ENCODE measurements around the gene ZNF566.
A peak's percentile ranks its signal among the peaks of the same experiment; 100 is the strongest.
"Not testable (repeated sequence)": the region's sequence is repeated elsewhere in the genome, so short reads cannot be mapped to it uniquely, and the experiment has no call there.

The ZNF566 gene

DNA sequence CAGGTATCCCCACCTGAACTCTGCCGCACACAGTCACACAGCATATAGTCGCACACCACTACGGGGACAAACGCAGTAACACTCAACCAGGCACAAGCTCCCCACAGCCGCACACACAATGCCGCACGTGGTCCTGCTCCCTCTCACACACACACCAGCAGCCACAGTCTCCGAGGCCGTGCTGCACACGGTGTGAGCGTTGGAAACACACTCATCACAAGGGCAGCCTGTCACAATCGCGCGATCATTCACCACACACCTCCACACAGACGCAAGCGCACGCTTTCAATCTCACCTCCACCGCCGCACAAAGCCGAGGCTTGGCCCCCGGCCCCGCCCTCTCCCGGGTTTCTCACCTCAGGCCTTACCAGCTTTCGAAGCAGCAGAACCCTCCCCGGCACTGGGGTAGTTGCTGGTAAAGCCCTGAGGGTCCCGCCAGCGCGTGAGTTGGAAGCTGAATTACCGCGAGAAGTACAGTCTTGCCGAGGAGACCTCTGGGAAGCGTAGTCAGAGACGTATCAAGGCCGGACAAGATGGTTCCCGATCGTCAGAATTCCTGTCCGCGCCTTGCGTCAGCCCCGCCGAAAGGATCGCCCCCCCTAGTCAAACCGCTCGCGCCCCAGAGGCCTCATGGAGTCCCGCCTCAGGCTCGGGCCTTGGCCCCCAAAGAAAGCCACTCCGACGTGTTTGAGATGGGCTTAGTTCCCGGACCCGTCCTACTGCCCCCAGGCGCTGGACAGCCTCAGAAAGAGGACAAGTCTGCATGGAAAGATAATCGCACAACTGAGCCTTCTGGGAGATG is at the start of gene ZNF566:
ZNF566 (minus strand) TSS at position 444 of the 802 bp plus-strand sequence. CDS start 13,004 bp downstream, outside the sequence.
- peak; percentile 95 for DNase-seq (ENCODE audit: low spot score)

DNA sequence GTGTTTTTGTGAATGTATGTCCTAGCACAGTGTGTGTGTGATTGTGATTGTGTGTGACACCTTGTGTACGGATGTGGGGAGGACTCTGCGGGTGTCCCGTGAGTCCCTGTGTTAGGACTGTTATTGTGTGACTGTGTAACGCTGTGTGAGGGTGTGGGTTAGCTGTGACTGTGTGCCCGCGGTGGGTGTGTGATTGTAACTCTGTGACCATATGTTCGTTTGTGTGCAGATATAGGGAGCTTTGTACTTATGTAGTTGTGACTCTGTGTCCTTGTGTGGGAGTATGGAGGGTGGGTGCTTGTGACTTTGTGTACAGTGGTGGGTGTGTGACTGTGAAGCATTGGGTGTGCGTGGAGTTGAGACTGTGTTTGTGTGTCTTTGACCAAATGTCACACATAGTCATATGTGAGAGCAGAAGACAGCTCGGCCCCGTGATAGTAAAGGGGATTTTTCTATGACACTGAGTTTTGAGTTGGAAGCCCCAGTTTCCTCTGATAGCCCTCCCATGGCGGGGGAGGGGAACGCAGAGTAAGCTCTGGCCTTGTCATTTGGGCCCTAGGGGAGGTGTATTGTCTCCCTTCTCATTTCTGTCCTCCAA is 39.7 kb upstream of the ZNF566 start:
- DNase-seq (ENCODE audit: low spot score): peak; percentile 16

DNA sequence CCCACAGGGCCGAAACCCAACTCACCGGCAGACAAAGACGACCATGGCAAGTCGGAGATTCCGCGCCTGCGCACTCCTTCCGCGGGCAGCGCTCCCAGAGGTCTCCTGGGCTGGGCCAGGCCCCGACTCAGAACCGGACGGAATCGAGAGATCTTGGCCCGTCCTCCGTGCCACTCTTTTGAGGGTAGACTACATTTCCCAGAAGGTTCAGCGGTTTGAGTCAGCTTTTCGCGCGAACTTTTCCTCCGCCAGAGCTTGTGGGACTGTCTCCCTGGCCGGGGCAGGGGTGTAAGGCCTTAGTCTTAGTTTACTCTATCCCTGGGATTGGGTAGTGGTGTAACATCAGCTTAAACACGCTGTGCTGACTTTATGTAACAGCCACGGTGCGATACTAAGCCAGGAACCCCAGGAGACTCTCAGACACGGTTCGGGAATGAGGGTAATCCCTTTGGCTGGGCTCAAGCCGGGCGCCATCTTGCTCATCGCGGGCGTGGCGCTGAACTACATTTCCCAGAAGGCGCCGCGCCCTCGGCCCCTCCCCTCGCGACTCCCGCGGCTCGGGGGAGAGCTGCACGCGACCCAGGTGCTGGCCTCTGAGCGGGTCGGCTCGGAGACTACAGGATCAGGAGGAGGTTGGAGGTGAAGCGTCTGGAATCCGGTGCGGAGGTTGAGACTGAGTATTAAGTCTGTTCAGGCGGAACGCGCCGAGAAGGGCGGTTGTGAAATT is 39.0 kb upstream of the ZNF566 start, which contains the start of gene ZNF260:
ZNF260 (minus strand) TSS at position 78 of the 727 bp plus-strand sequence. CDS start 13,033 bp downstream, outside the sequence.
- peak; percentile 94 for DNase-seq (ENCODE audit: low spot score)

DNA sequence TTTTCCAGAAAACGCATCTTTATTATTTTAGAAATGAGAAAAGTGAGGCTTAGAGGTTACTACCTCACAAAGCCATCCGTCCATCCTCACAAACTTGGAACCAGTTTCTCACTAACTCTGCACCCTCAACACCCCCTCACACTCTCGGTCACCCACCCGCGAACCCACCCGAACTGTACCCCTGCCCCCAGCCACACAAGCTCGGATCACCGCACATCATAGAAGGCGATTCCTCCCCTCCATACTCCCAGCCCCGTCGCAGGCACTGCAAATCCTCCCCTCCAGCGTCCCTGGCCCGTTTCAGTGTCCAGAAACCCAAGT is 38.5 kb upstream of the ZNF566 start:
- DNase-seq (ENCODE audit: low spot score): no peak

DNA sequence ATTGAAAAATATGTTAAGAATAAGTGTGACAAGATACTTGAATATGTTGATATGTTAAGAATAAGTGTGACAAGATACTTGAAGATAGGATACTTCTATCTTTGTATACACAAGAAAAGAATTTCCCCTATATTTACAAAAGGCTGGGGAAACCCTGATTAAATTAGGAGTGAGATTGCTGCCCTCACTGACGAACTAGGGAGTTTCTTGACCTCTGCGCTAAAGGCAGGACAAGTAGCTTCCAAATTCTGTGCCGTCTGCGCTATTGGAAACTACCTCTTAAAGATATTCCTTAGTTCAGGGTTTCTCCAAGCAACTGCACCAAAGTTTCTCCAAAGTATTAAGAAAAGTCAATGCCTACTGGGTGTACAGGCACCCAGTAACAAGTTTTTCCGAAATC is 38.0 kb upstream of the ZNF566 start:
- no peak for DNase-seq (ENCODE audit: low spot score)

DNA sequence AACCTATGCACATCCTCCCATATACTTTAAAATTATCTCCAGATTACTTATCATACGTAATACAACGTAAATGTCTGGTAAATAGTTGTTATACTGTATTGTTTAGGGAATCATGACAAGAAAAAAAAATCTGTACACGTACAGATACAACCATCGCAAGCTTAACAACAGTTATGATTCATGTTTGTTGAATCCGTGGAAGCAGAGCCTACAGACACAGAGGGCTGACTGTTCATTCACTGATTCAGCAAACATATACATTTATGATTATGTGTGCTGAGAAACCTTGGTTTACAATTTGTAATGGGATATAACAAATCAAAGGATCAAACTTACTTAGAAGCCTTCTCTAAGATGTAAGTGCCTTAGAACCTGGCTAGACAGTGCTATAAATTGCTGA is 37.2 kb upstream of the ZNF566 start:
- DNase-seq (ENCODE audit: low spot score): no peak

DNA sequence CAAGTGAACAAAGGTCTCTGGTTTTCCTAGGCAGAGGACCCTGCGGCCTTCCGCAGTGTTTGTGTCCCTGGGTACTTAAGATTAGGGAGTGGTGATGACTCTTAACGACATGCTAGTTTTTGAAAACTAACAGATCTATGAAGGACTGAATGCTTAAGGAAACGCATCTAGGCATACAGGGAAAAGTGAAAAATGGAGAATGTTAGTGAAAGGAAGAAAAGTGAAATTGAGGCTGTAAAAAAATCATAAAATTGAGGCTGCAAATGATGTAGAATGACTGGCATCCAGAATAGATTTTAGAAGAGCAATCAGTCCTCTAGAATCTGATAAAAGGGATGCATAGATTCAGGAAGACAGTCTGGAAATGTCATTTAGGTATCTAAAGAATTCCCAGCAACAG is 35.3 kb upstream of the ZNF566 start:
- no peak for DNase-seq (ENCODE audit: low spot score)

DNA sequence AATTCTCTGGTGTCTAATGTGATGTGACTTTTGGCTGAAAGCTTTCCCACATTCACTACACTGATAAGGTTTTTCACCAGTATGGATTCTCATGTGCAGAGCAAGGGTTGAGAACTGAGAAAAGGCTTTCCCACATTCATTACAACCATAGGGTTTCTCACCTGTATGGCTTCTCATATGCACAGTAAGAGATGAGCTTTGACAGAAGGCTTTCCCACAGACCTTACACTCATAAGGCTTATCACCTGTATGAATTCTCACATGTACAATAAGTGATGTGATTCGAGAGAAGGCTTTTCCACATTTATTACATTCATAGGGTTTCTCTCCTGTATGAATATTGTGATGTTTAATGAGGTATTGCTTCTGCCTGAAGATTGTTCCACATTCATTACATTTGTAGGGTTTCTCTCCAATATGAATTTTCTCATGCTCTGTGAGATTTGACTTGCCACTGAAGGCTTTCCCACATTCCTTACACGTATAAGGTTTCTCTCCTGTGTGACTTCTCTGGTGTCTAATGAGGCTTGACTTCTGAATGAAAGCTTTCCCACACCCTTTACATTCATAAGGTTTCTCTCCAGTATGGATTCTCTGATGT is 24.8 kb upstream of the ZNF566 start:
- DNase-seq (ENCODE audit: low spot score): no peak

DNA sequence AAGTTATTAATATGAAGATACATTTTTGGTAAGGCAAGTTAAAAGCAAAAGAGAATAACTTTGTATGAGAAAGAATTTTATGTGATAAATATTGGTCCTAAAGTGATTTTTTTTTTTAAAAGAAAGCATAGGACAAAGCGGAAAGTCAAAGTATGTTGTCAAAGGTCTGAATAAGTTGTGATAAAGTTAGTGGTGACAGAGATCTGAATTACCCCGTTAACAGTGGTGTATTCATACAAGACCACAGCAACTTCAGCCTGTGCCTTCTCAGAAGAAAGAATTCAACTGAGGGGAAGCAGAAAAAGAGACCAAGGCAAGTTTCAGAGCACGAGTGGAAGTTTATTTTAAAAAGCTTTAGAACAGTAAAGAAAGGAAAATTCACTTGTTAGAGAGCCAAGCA is 19.0 kb upstream of the ZNF566 start:
- no peak for DNase-seq (ENCODE audit: low spot score)

DNA sequence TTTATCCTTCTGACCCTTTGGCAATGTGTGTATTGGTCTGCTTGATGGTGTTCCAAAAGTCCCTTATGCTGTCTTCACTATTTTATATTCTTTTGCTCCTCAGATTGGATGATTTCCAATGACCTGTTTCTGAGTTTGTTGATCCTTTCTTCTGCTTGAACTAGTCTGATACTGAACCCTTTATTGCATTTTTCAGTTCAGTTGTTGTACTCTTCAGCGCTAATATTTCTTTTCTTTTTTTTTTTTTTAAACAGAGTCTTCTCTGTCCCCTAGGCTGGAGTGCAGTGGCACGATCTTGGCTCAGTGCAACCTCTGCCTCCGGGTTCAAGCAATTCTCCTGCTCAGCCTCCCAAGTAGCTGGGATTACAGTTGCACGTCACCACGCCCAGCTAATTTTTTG is 12.6 kb upstream of the ZNF566 start:
- DNase-seq (ENCODE audit: low spot score): no peak

DNA sequence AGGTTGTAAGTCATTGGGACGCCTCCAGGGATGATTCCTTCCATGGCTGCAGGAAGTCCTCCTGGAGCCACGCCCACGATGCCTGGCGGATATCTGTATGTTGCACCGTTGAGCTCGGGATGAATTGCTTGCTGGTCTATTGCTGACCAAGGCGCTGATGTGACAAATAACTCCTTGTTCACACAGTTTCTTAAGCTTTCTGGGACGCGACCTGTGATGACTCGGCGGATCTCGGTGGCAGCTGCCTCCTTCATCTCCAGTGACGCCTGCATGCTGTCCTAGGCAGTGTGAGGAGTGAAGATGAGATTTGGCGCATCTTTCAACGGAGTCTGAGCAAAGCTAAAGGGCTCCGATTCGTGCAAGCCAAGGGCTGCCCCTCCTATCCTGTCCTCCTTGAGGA is 7.6 kb upstream of the ZNF566 start:
- no peak for DNase-seq (ENCODE audit: low spot score)

DNA sequence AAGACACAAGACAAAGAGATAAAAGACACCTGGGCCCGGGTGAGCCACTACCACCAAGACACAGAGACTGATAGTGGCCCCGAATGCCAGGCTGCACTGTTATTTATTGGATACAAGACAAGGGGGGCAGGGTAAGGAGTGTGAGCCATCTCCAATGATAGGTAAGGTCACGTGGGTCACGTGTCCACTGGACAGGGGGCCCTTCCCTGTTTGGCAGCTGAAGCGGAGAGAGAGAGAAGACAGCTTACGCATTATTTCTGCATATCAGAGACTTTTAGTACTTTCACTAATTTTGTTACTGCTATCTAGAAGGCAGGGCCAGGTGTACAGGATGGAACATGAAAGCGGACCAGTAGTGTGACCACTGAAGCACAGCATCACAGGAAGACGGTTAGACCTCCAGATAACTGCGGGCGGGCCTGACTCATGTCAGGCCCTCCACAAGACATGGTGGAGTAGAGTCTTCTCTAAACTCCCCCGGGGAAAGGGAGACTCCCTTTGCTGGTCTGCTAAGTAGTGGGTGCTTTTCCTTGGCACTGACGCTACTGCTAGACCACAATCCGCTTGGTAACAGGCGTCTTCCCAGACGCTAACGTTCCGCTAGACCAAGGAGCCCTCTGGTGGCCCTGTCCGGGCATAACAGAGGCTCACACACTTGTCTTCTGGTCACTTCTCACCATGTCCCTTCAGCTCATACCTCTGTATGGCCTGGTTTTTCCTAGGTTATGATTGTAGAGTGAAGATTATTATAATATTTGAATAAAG is 3.5 kb upstream of the ZNF566 start:
- peak; percentile 21 for DNase-seq (ENCODE audit: low spot score)

DNA sequence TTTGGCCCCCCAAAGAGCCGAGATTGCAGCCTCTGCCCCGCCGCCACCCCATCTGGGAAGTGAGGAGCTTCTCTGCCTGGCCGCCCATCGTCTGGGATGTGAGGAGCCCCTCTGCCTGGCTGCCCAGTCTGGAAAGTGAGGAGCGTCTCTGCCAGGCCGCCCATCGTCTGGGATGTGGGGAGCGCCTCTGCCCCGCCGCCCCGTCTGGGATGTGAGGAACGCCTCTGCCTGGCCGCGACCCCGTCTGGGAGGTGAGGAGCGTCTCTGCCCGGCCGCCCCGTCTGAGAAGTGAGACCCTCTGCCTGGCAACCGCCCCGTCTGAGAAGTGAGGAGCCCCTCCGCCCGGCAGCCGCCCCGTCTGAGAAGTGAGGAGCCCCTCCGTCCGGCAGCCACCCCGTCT is 1.5 kb upstream of the ZNF566 start:
- DNase-seq (ENCODE audit: low spot score): not testable (repeated sequence)

DNA sequence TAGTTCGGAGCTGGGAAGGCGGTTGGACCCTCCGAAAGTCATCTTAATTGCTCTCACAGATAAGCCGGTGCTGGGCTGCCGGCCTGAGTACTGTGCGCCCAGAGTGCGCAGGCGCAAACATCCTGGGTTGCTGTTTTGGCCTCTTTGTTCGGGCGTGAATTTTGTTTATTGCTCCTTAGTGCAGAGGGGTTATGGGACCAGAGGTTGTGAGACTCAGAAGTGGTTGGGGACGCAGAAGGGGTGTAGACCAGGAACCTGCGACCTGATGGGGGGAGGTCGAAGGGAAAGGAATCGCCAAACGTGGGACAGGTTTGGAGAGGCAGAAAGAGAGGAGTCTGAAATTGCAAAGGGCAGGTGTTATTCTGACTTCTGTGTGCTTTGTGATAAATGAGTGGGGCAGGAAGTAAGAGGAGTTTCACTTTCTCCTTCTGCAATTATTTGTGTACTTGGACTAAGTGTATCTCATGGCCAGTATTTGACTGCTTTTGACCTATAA is 607 bp upstream of the ZNF566 start:
- DNase-seq (ENCODE audit: low spot score): peak; percentile 88

DNA sequence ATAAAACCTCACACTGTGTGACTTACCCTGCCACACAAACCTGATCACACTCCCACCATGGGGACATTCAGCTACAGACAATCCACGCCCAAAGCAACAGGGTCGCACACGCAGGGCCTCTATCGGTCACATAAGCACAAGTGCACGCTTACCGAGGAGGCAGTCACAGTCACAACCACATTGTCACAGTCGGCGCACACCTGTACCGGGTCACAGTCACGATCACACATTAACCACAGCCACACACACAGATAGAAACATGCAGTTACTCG is 579 bp downstream of the ZNF566 start:
- no peak for DNase-seq (ENCODE audit: low spot score)

DNA sequence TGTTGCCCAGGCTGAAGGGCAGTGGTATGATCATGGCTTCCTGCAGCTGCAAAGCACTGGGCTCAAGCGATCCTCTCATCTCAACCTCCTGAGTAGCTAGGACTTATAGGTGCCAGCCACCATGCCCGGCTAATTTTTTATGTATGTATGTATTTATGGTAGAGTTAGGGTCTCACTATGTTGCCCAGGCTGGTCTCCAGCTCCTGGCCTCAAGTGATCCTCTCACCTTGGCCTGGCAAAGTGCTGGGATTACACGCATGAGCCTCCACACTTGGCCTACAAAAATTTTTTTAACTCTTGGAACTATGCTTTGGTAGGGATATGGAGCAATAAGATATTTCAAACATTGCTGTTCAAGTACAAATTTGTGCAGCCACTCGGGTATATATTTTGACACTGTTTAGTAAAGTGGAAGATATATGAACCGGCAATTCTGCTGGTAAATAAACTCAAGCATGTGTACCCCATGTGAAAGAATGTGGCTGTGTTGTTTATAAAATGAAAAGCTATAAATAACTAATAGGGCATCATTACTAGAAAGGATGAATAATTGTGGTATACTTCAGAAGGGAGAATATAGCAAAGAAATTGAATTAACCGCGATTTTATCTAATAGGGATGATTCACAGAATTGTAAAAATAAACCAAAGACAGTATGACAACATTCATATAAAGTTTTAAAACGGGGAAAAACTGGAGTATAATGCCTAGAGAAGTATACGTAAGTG is 1.1 kb downstream of the ZNF566 start:
- no peak for DNase-seq (ENCODE audit: low spot score)

DNA sequence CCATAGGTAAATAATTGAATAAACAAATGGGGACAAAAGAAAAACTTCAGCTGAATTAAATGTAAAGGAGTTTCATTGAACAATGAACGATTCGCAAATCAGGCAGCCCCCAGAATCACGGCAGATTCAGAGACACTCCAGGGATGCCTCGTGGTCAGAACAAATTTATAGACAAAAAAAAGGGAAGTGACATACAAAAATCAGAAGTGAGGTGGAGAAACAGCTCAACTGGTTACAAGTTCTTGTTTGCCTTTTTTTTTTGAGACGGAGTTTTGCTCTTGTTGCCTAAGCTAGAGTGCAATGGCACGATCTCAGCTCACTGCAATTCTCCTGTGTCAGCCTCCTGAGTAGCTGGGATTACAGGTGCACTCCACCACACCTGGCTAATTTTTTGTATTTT is 5.7 kb downstream of the ZNF566 start:
- DNase-seq (ENCODE audit: low spot score): no peak

DNA sequence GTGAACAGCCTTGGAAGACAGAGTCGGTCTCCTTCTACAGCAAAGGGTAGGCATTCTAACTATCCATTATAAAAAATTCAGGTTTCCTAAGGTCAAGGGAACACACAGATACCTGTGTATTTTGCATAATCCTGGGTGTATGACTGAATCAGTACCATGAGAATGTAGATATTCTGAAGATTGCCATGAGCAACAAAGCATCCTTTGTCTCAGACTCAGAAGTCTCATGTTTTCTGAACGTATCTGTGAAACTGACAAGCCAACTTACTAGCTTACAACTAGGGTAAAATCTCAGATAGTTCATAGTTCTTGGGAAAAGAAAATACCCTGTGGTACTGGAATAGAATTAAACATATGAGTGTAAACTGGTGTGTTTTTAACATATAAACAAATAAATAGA is 6.5 kb downstream of the ZNF566 start:
- no peak for DNase-seq (ENCODE audit: low spot score)

DNA sequence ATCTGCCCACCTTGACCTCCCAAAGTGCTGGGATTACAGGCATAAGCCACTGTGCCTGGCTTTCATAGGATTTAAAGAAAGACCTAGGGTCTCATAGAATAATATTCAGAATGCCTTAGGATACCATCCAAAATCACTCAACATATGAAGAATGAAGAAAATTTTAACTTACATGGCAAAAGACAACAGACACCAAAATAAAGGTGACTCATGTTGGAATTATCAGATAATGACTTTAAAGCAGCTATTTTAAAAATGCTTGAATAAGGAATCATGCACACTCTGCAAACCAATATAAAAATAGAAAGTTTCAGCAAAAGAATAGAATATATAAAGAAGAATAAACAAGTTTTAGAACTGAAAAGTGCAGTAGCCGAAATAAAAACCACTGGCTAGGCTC is 29.3 kb downstream of the ZNF566 start:
- no peak for DNase-seq (ENCODE audit: low spot score)

DNA sequence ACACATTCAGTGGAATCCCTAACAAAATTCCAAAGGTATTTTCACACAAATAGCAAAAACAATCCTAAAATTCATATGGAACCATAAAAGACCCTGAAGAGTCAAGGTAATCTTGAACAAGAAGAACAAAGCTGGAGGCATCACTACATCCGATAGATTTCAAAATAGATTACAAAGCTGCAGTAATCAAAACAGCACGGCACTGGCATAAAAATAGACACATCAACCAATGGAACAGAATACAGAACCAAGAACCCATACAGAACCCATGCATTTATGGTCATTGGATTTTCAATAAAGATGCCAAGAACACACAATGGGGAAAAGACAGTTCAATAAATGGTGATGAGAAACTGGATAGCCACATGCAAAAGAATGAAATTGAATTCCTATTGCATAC is 32.5 kb downstream of the ZNF566 start:
- DNase-seq (ENCODE audit: low spot score): no peak

DNA sequence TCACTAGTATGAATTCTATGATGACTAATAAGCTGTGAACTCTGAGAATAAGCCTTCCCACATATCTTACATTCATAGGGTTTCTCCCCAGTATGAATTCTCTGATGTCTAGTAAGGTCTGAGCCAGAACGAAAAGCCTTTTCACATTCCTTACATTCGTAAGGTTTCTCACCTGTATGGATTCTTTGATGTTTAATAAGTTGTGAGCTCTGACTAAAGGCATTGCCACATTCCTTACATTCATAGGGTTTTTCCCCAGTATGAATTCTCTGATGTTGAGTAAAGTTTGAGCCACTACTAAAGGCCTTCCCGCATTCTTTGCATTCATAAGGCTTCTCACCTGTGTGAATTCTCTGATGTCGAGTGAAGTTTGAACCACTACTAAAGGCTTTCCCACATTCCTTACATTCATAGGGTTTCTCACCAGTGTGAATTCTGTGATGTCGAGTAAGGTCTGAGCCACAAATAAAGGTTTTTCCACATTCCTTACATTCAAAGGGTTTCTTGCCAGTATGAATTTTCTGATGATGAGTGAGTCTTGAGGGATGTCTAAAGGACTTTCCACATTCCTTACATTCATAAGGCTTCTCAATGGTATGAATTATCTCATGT is 40.2 kb downstream of the ZNF566 start:
- no peak for DNase-seq (ENCODE audit: low spot score)
